HG03095 (cell line): ENCODE data around the gene SLC35A5.

Experiments
- ATAC-seq: cut with Tn5 transposase; IDR thresholded peaks from one replicate; pipeline ENCODE4 v1.9.1; 2021; ENCODE audit warnings: moderate library complexity; ENCODE audit not compliant: unreplicated experiment

Gene SLC35A5

GRCh38 chr3:112569265-112569664 is 7.4 kb downstream of the SLC35A5 start:
- ATAC-seq: no peak

GRCh38 chr3:112572701-112573100 is 10.9 kb downstream of the SLC35A5 start:
- ATAC-seq: no peak

GRCh38 chr3:112579232-112579631 is 17.4 kb downstream of the SLC35A5 start:
- no peak for ATAC-seq

- no peak for ATAC-seq
Measured at GRCh38 chr3:112579697-112580096, 17.9 kb downstream of the SLC35A5 start.

- no peak for ATAC-seq
Measured at GRCh38 chr3:112582244-112582874, 20.5 kb downstream of the SLC35A5 start.

GRCh38 chr3:112583105-112583504 is 21.3 kb downstream of the SLC35A5 start:
- ATAC-seq: no peak

- ATAC-seq: no peak
Measured at GRCh38 chr3:112585782-112586181, 23.9 kb downstream of the SLC35A5 start.

GRCh38 chr3:112587336-112587735 is 25.5 kb downstream of the SLC35A5 start:
- ATAC-seq: no peak

- no peak for ATAC-seq
Measured at GRCh38 chr3:112593258-112593657, 31.4 kb downstream of the SLC35A5 start.

- no peak for ATAC-seq
Measured at GRCh38 chr3:112594856-112595255, 33.0 kb downstream of the SLC35A5 start.

- ATAC-seq: no peak
Measured at GRCh38 chr3:112597945-112598344, 36.1 kb downstream of the SLC35A5 start.

- no peak for ATAC-seq
Measured at GRCh38 chr3:112598731-112599130, 36.9 kb downstream of the SLC35A5 start.

- peak; percentile 81 for ATAC-seq
Measured at GRCh38 chr3:112602217-112602838, 40.5 kb downstream of the SLC35A5 start.

- no peak for ATAC-seq
Measured at GRCh38 chr3:112604536-112604935, 42.7 kb downstream of the SLC35A5 start.

- no peak for ATAC-seq
Measured at GRCh38 chr3:112605285-112605684, 43.4 kb downstream of the SLC35A5 start.

- no peak for ATAC-seq
Measured at GRCh38 chr3:112606098-112606497, 44.3 kb downstream of the SLC35A5 start.

- ATAC-seq: no peak
Measured at GRCh38 chr3:112607863-112608262, 46.0 kb downstream of the SLC35A5 start.

GRCh38 chr3:112610121-112610520 is 48.3 kb downstream of the SLC35A5 start:
- no peak for ATAC-seq

GRCh38 chr3:112611752-112612515 is 50.1 kb downstream of the SLC35A5 start:
- no peak for ATAC-seq

- ATAC-seq: no peak
Measured at GRCh38 chr3:112615989-112616731, 54.3 kb downstream of the SLC35A5 start.

GRCh38 chr3:112617285-112617684 is 55.4 kb downstream of the SLC35A5 start:
- no peak for ATAC-seq
